HG03469 (cell line): ENCODE measurements around the gene ABHD13.

ENCODE experiments used
- ATAC-seq: cut with Tn5 transposase; IDR thresholded peaks from one replicate; pipeline ENCODE4 v1.9.1; 2021; ENCODE audit warnings: mild to moderate bottlenecking, moderate library complexity, moderate number of reproducible peaks; ENCODE audit not compliant: unreplicated experiment

ABHD13 gene

GRCh38 chr13:108283110-108283509 lies 64.9 kb downstream of the ABHD13 start:
- no peak for ATAC-seq
